ENCODE measurements around the gene DNASE1L2.
"Not testable (repeated sequence)": the region's sequence is repeated elsewhere in the genome, so short reads cannot be mapped to it uniquely, and the experiment has no call there.

DNASE1L2 gene

GRCh38 chr16:2242598-2242997 is 6.4 kb downstream of the DNASE1L2 start:
- DNase-seq, result no peak

GRCh38 chr16:2243031-2243528 is 6.8 kb downstream of the DNASE1L2 start:
- DNase-seq, result no peak

GRCh38 chr16:2243781-2244180 is 7.5 kb downstream of the DNASE1L2 start:
- no peak for DNase-seq

- no peak for DNase-seq
Measured at GRCh38 chr16:2244301-2244700, 8.1 kb downstream of the DNASE1L2 start.

GRCh38 chr16:2244926-2245795 is 8.9 kb downstream of the DNASE1L2 start:
- no peak for DNase-seq

- DNase-seq, result no peak
Measured at GRCh38 chr16:2246301-2246885, 10.1 kb downstream of the DNASE1L2 start.

- no peak for DNase-seq
Measured at GRCh38 chr16:2250652-2251295, 14.5 kb downstream of the DNASE1L2 start.

- peak; percentile 82 for DNase-seq
Measured at GRCh38 chr16:2251296-2252111, 15.3 kb downstream of the DNASE1L2 start, which contains the start of gene ECI1. Gene ECI1, minus strand, starts transcription at chr16:2251587. Its CDS starts 21 bp downstream, at chr16:2251566.

- DNase-seq, result no peak
Measured at GRCh38 chr16:2252806-2253148, 16.5 kb downstream of the DNASE1L2 start.

- DNase-seq, result no peak
Measured at GRCh38 chr16:2253293-2253692, 17.0 kb downstream of the DNASE1L2 start.

- no peak for DNase-seq
Measured at GRCh38 chr16:2256531-2257140, 20.4 kb downstream of the DNASE1L2 start.

GRCh38 chr16:2257726-2258125 is 21.5 kb downstream of the DNASE1L2 start:
- DNase-seq, result no peak

- not testable (repeated sequence) for DNase-seq
Measured at GRCh38 chr16:2258530-2258929, 22.3 kb downstream of the DNASE1L2 start.

GRCh38 chr16:2260250-2260649 is 24.0 kb downstream of the DNASE1L2 start:
- no peak for DNase-seq

GRCh38 chr16:2263026-2263425 is 26.8 kb downstream of the DNASE1L2 start:
- DNase-seq, result not testable (repeated sequence)

GRCh38 chr16:2266887-2267286 is 30.6 kb downstream of the DNASE1L2 start:
- not testable (repeated sequence) for DNase-seq

- DNase-seq, result peak; percentile 86
Measured at GRCh38 chr16:2267505-2267912, 31.3 kb downstream of the DNASE1L2 start.

GRCh38 chr16:2267913-2268666 is 31.8 kb downstream of the DNASE1L2 start, which contains the start of gene RNPS1:
Gene RNPS1, minus strand, starts transcription at chr16:2268126. Its CDS starts 3,483 bp downstream, at chr16:2264643.
- DNase-seq, result peak; percentile 87

- no peak for DNase-seq
Measured at GRCh38 chr16:2270070-2270462, 33.8 kb downstream of the DNASE1L2 start.

- no peak for DNase-seq
Measured at GRCh38 chr16:2270588-2271470, 34.6 kb downstream of the DNASE1L2 start.

Data from NK-92 treated with Interleukin-12 subunit alpha and Interleukin-12 subunit beta, amount 100 ng/mL, for 24 hours (cell line).